Peyer's patch (tissue), 4 donors: ENCODE results near the gene ESPN.

ENCODE experiments used
- CTCF ChIP-seq, 6 experiments: fragments of 450-650 bp in 4 of 6; fragments of 200-600 bp in 2 of 6; sonication (generic) in 1 of 6; IDR thresholded peaks; one replicate each; pipeline ENCODE4 v1.5.1; 2017 to 2019; ENCODE audit warnings: antibody characterized with exemption in 6 of 6, mild to moderate bottlenecking in 3 of 6, moderate library complexity in 1 of 6
- POLR2A ChIP-seq, 2 donors: fragments of 450-650 bp; IDR thresholded peaks; one replicate each; pipeline ENCODE4 v1.5.1; 2017; ENCODE audit warnings: antibody characterized with exemption in 2 of 2, mild to moderate bottlenecking in 2 of 2, moderate library complexity in 2 of 2

GRCh38 chr1:6448749-6449631 is 24.4 kb downstream of the ESPN start:
- TF ChIP-seq CTCF (IDR thresholded peaks at IDR 0.05): peak in 1 of 6 experiments; percentile 9
- peak; percentile 21 to 76 for TF ChIP-seq POLR2A (IDR thresholded peaks at IDR 0.05)
